ENCODE measurements around the gene TENT5C. TPM values are rescaled to one million over a fixed set of nuclear protein-coding genes. Genes with fewer than 3 reads are reported as not detected.

TENT5C gene
- total RNA-seq, 1 experiment from 2014 or later: 6.3 TPM

- peak; percentile 39 for DNase-seq (ENCODE audit: low read depth)
These were observed 32.3 kb upstream of the TENT5C start for GRCh38 chr1:117573386-117574023.

GRCh38 chr1:117574161-117574835, 31.6 kb upstream of the TENT5C start:
- no peak for DNase-seq (ENCODE audit: low read depth)

- DNase-seq (ENCODE audit: low read depth): no peak
These were observed 30.1 kb upstream of the TENT5C start for GRCh38 chr1:117575586-117576225.

- DNase-seq (ENCODE audit: low read depth): no peak
These were observed 29.6 kb upstream of the TENT5C start for GRCh38 chr1:117576236-117576635.

- no peak for DNase-seq (ENCODE audit: low read depth)
These were observed 28.5 kb upstream of the TENT5C start for GRCh38 chr1:117577191-117577885.

GRCh38 chr1:117578466-117578865, 27.4 kb upstream of the TENT5C start:
- DNase-seq (ENCODE audit: low read depth): no peak

- no peak for DNase-seq (ENCODE audit: low read depth)
These were observed 26.5 kb upstream of the TENT5C start for GRCh38 chr1:117579221-117579906.

- no peak for DNase-seq (ENCODE audit: low read depth)
These were observed 25.4 kb upstream of the TENT5C start for GRCh38 chr1:117580436-117580835.

- DNase-seq (ENCODE audit: low read depth): no peak
These were observed 25.0 kb upstream of the TENT5C start for GRCh38 chr1:117580882-117581281.

GRCh38 chr1:117581391-117581943, 24.4 kb upstream of the TENT5C start:
- DNase-seq (ENCODE audit: low read depth): no peak

GRCh38 chr1:117582451-117582850, 23.4 kb upstream of the TENT5C start:
- DNase-seq (ENCODE audit: low read depth): no peak

GRCh38 chr1:117583247-117583646, 22.6 kb upstream of the TENT5C start:
- DNase-seq (ENCODE audit: low read depth): no peak

GRCh38 chr1:117584181-117584580, 21.7 kb upstream of the TENT5C start:
- DNase-seq (ENCODE audit: low read depth): no peak

GRCh38 chr1:117585086-117585485, 20.8 kb upstream of the TENT5C start:
- DNase-seq (ENCODE audit: low read depth): no peak

GRCh38 chr1:117586337-117586736, 19.5 kb upstream of the TENT5C start:
- no peak for DNase-seq (ENCODE audit: low read depth)

- DNase-seq (ENCODE audit: low read depth): peak; percentile 5
These were observed 18.9 kb upstream of the TENT5C start for GRCh38 chr1:117586747-117587498.

- DNase-seq (ENCODE audit: low read depth): no peak
These were observed 18.1 kb upstream of the TENT5C start for GRCh38 chr1:117587499-117588356.

- no peak for DNase-seq (ENCODE audit: low read depth)
These were observed 16.3 kb upstream of the TENT5C start for GRCh38 chr1:117589544-117589943.

GRCh38 chr1:117590273-117590925, 15.4 kb upstream of the TENT5C start:
- no peak for DNase-seq (ENCODE audit: low read depth)
